ENCODE measurements around the gene GRIA3. TPM values are rescaled to one million over a fixed set of nuclear protein-coding genes. Genes with fewer than 3 reads are reported as not detected.

GRIA3 gene
- total and polyA plus RNA-seq, 2 experiments from 2014 or later, result 1.9 to 2.9 TPM

DNA sequence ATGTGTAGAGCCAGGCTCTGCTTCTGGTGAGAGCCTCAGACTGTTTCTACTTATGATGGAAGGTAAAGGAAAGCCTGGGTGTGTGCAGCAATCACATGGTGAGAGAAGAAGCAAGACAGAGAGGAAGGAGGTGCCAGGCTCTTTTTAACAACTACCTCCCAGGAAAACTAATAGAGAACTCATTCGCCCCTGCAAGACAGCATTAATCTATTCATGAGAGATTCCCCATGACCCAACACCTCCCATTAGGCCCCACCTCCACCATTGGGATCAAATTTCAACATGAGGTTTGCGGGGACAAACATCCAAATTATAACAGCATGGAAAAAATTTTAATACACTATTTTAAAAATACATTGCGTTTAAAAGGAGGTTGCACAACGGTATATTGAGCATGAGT lies 24.7 kb upstream of the GRIA3 start:
- WGBS (ENCODE audit: low lambda C conversion rate, missing lambda C conversion rate), result 61% methylated on average over 4 of the region's 4 CpGs
- no peak overlapping the region for H2AFZ ChIP-seq
- H3K36me3 ChIP-seq (replicated peaks; ENCODE audit: insufficient read depth, low read depth), result no peaks in the 10 kb centered on the region
- no peak overlapping the region for H3K4me3 ChIP-seq
- no peaks in the 10 kb centered on the region for H3K79me2 ChIP-seq
- DNase-seq (ENCODE audit: low spot score), result no peak
- no peak for TF ChIP-seq EZH2phosphoT487 (IDR thresholded peaks at IDR 0.05; ENCODE audit: low read depth, severe bottlenecking, unreplicated experiment)
- TF ChIP-seq, protein P1, sequence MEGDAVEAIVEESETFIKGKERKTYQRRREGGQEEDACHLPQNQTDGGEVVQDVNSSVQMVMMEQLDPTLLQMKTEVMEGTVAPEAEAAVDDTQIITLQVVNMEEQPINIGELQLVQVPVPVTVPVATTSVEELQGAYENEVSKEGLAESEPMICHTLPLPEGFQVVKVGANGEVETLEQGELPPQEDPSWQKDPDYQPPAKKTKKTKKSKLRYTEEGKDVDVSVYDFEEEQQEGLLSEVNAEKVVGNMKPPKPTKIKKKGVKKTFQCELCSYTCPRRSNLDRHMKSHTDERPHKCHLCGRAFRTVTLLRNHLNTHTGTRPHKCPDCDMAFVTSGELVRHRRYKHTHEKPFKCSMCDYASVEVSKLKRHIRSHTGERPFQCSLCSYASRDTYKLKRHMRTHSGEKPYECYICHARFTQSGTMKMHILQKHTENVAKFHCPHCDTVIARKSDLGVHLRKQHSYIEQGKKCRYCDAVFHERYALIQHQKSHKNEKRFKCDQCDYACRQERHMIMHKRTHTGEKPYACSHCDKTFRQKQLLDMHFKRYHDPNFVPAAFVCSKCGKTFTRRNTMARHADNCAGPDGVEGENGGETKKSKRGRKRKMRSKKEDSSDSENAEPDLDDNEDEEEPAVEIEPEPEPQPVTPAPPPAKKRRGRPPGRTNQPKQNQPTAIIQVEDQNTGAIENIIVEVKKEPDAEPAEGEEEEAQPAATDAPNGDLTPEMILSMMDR (IDR thresholded peaks at IDR 0.05; ENCODE audit: poor library complexity), result no peak
- TF ChIP-seq EZH2 (IDR thresholded peaks at IDR 0.05; ENCODE audit: borderline replicate concordance), result no peak
- H3K4me1 ChIP-seq (ENCODE audit: insufficient read depth), result no peaks in the 10 kb centered on the region
- no peak overlapping the region for H3K4me2 ChIP-seq
- no peaks in the 10 kb centered on the region for H3K9me2 ChIP-seq (replicated peaks; ENCODE audit: insufficient read depth)
- no peaks in the 10 kb centered on the region for H3K27me3 ChIP-seq
- no peaks in the 10 kb centered on the region for H3K9me3 ChIP-seq (ENCODE audit: low read depth)
- no peak overlapping the region for H3K27ac ChIP-seq
- H4K20me1 ChIP-seq (ENCODE audit: insufficient read depth, poor library complexity, severe bottlenecking), result no peaks in the 10 kb centered on the region

DNA sequence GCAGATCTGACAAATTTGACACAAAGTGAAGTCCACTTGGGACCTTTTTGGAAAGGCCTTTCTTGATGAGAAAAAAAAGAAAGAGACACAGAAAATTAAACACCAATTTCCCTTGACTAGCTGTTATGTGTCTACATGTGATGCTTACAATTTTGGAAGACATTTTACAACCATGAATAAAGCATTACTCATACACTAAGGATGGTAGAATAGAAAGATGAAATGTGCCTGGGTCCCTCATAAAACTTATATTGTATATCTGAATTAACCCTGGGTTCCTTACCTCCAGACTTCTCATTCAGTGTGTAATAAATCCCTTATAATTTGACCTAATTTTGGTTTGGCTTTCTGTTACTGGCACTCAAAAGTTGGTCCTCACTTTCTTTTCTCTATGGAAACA lies 16.5 kb upstream of the GRIA3 start:
- no peaks in the 10 kb centered on the region for H3K27me3 ChIP-seq
- no peaks in the 10 kb centered on the region for H3K79me2 ChIP-seq
- no peaks in the 10 kb centered on the region for H4K20me1 ChIP-seq (ENCODE audit: insufficient read depth, poor library complexity, severe bottlenecking)
- no peaks in the 10 kb centered on the region for H3K9me2 ChIP-seq (replicated peaks; ENCODE audit: insufficient read depth)
- no peaks in the 10 kb centered on the region for H3K4me1 ChIP-seq (ENCODE audit: insufficient read depth)
- DNase-seq (ENCODE audit: low spot score), result no peak
- no peak overlapping the region for H3K27ac ChIP-seq
- no peak overlapping the region for H3K4me2 ChIP-seq
- H3K36me3 ChIP-seq (replicated peaks; ENCODE audit: insufficient read depth, low read depth), result no peaks in the 10 kb centered on the region
- H3K9me3 ChIP-seq (ENCODE audit: low read depth), result peaks cover 4% of the 10 kb centered on the region
- no peak overlapping the region for H3K4me3 ChIP-seq
- no peak overlapping the region for H2AFZ ChIP-seq
- TF ChIP-seq, protein P1 (IDR thresholded peaks at IDR 0.05; ENCODE audit: poor library complexity), result no peak
- TF ChIP-seq EZH2phosphoT487 (IDR thresholded peaks at IDR 0.05; ENCODE audit: low read depth, severe bottlenecking, unreplicated experiment) (no peak), EZH2 (IDR thresholded peaks at IDR 0.05; ENCODE audit: borderline replicate concordance) (no peak)

DNA sequence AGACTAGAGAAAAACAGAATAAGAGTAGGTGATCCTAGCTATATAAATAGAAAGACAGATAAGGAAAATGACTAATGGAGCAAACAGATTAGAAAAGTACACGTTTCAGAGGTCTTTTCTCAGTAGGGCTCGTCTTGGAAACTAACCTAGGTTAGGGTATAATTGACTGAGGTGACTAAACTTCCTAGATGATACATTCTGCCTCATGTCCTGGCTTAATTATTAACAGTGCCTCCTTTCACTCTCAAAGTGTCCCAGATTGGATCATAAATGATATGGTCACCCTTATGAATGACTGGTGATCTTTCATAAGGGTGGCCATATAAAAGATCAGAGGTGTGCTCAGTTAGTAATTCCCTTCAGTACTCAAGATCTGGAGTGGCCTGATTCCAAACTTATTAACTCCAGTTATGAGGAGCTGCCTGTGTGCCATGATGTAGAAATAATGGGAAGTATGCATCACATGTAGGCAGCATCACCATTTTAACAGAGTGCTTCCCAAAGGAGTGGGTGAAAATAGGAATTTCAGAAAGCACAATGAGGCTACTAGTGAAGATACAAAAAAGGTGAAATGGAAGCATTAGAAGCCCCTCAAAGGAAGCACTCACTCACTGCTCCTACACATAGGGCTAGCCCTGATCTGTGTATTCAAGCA lies 14.7 kb upstream of the GRIA3 start:
- WGBS (ENCODE audit: low lambda C conversion rate, missing lambda C conversion rate), result 17% methylated on average over 2 of the region's 2 CpGs
- no peaks in the 10 kb centered on the region for H3K36me3 ChIP-seq (replicated peaks; ENCODE audit: insufficient read depth, low read depth)
- no peaks in the 10 kb centered on the region for H3K9me2 ChIP-seq (replicated peaks; ENCODE audit: insufficient read depth)
- no peaks in the 10 kb centered on the region for H4K20me1 ChIP-seq (ENCODE audit: insufficient read depth, poor library complexity, severe bottlenecking)
- H2AFZ ChIP-seq, result no peak overlapping the region
- no peaks in the 10 kb centered on the region for H3K79me2 ChIP-seq
- peak overlapping the region; percentile 58 for H3K27ac ChIP-seq
- no peak overlapping the region for H3K4me3 ChIP-seq
- H3K4me2 ChIP-seq, result no peak overlapping the region
- peaks cover 4% of the 10 kb centered on the region for H3K9me3 ChIP-seq (ENCODE audit: low read depth)
- no peaks in the 10 kb centered on the region for H3K27me3 ChIP-seq
- no peak for TF ChIP-seq EZH2phosphoT487 (IDR thresholded peaks at IDR 0.05; ENCODE audit: low read depth, severe bottlenecking, unreplicated experiment)
- no peaks in the 10 kb centered on the region for H3K4me1 ChIP-seq (ENCODE audit: insufficient read depth)
- peak; percentile 40 for DNase-seq (ENCODE audit: low spot score)

DNA sequence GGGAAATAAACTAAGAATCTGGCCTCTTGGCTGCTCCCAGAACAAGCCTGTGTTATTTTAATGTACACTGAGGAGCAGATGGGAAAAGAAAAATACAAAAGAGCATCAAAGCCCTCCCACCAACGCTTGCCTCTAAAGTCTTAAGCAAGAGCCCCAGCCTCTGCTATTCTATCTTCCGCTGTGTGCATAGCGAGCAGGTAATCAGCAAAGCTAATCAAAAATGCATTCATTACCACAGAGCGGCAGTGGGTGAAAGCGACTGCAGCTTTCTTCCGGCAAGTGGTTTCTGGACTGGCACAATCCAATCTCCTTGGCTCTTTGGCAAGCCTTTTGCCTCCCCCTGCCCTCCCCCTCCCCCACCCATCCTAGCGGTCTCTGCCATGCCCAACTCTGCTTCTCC lies 13.5 kb upstream of the GRIA3 start:
- H3K27me3 ChIP-seq, result no peaks in the 10 kb centered on the region
- H3K36me3 ChIP-seq (replicated peaks; ENCODE audit: insufficient read depth, low read depth), result no peaks in the 10 kb centered on the region
- H3K4me1 ChIP-seq (ENCODE audit: insufficient read depth), result no peaks in the 10 kb centered on the region
- no peak overlapping the region for H3K4me2 ChIP-seq
- no peak overlapping the region for H3K27ac ChIP-seq
- WGBS (ENCODE audit: low lambda C conversion rate, missing lambda C conversion rate), result 74% methylated on average over 6 of the region's 7 CpGs
- H3K79me2 ChIP-seq, result no peaks in the 10 kb centered on the region
- no peaks in the 10 kb centered on the region for H4K20me1 ChIP-seq (ENCODE audit: insufficient read depth, poor library complexity, severe bottlenecking)
- no peak for DNase-seq (ENCODE audit: low spot score)
- H3K9me3 ChIP-seq (ENCODE audit: low read depth), result peaks cover 4% of the 10 kb centered on the region
- H2AFZ ChIP-seq, result no peak overlapping the region
- H3K9me2 ChIP-seq (replicated peaks; ENCODE audit: insufficient read depth), result no peaks in the 10 kb centered on the region
- TF ChIP-seq, protein P1 (IDR thresholded peaks at IDR 0.05; ENCODE audit: poor library complexity), result no peak
- no peak for TF ChIP-seq EZH2phosphoT487 (IDR thresholded peaks at IDR 0.05; ENCODE audit: low read depth, severe bottlenecking, unreplicated experiment)
- no peak for TF ChIP-seq EZH2 (IDR thresholded peaks at IDR 0.05; ENCODE audit: borderline replicate concordance)
- no peak overlapping the region for H3K4me3 ChIP-seq
